Fibroblast of lung (primary cell): ENCODE data around the gene HIBADH.

Source experiments
- CTCF ChIP-seq, 2 donors: IDR thresholded peaks in 1 of 2; conservative IDR thresholded peaks in 1 of 2; 1 replicate in 1 of 2; 2 replicates in 1 of 2; pipeline ENCODE4 v1.5.1; 2011 to 2012; ENCODE audit warnings: low read length in 2 of 2, control low read depth in 1 of 2, inconsistent platforms in 1 of 2, low read depth in 1 of 2, mild to moderate bottlenecking in 1 of 2
- EZH2 ChIP-seq: IDR thresholded peaks from 2 replicates; pipeline ENCODE4 v1.5.1; 2012; ENCODE audit warnings: low read length, control low read depth, mild to moderate bottlenecking; ENCODE audit errors: missing control alignments

GRCh38 chr7:27554826-27555225 is 107.9 kb downstream of the HIBADH start:
- TF ChIP-seq CTCF (conservative IDR thresholded peaks at IDR 0.05 in 1 of 2, IDR thresholded peaks at IDR 0.05 in 1 of 2; ENCODE audit: low read depth in 1 of 2, low read length in 2 of 2): no peak
- TF ChIP-seq EZH2: no peak
